HG02623 (cell line): ENCODE measurements around the gene LILRB5.
"Not testable (repeated sequence)": the region's sequence is repeated elsewhere in the genome, so short reads cannot be mapped to it uniquely, and the experiment has no call there.

ENCODE experiments used
- ATAC-seq: cut with Tn5 transposase; IDR thresholded peaks from one replicate; pipeline ENCODE4 v1.9.1; 2021; ENCODE audit warnings: moderate library complexity; ENCODE audit not compliant: unreplicated experiment

LILRB5 gene

DNA sequence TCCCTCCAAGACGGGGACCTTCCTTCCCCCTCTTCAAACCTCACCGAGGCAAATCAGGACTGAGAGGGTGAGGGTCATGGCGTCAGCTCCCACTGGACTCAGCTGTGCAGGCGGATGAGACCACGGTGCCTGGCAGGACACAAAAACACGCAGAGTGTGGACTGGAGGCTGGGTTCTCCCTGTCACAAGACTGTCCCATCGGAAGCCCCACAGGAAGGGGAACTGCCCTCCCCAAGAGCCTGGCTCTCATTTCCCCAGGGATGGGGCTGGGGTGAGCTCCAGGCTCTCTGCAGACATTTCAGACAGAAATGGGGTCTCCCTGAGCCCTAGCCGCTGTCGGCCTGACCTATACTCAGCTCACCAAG, at the start of gene LILRB5:
TSS of gene LILRB5 (minus strand) at position 158 of the 365 bp plus-strand sequence. CDS start at position 78, 80 bp downstream.
- no peak for ATAC-seq

DNA sequence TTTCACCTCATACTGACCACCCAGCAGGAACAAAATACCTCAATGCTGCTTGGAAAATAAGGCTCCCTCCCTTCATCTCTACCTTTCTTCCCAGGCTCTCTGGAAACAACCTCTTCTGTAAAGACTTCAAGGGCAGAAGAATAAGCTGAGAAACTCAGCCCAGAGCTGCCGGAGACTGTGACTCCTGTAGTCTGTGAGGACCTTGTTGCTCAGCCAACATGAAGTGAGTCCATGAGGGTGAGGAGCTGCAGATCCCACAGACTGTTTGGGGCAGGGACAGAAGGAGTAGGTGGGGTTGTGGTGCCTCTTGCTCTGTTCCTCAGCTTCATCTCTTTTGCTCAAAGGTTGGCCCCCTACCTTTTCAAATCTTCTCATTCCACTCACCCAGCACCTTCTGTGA, 48.1 kb upstream of the LILRB5 start:
- ATAC-seq, result no peak

GRCh38 chr19:54302257-54302656, 45.2 kb upstream of the LILRB5 start:
- ATAC-seq, result no peak

- ATAC-seq, result no peak
Observed at GRCh38 chr19:54299515-54299914, 42.4 kb upstream of the LILRB5 start.

DNA sequence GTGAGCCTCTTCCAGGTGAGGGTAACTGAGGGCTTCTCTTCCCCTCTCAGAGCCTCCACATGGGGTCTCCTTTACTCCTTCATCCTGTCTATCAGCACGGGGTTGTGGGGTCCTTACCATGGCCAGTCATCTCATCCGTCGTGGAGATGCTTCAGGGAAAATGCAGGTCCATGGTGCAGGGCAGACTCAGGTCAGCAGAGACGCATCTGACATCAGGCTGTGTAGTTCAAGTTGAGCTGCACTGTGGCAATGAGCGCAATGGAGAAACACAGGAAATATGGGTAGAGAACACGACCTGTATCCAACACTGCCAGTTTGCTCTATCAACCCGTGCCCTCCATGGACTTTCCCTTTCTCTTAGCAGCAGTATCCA, 42.0 kb upstream of the LILRB5 start:
- no peak for ATAC-seq

GRCh38 chr19:54298357-54299125, 41.5 kb upstream of the LILRB5 start:
- no peak for ATAC-seq

GRCh38 chr19:54297759-54298305, 40.8 kb upstream of the LILRB5 start:
- ATAC-seq, result no peak

DNA sequence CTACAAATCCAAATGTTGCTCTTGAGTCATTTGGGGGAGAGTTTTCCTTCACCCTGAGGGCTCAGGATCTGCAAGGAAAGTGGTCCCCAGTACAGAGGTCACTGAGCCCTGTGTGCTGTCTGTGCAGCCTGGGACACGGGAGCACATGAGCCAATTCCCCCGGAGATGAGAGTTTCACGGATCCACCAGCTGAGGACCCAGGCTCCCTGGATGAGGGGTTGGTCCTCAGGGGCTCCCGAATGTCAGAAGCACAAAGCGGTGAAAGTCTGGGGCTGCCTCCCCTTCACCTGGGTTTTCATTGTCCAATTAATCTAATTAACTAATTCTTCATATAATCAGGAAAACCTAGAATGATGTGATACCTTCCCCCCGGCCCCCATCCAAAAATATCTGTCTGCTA, 37.5 kb upstream of the LILRB5 start:
- ATAC-seq, result no peak

DNA sequence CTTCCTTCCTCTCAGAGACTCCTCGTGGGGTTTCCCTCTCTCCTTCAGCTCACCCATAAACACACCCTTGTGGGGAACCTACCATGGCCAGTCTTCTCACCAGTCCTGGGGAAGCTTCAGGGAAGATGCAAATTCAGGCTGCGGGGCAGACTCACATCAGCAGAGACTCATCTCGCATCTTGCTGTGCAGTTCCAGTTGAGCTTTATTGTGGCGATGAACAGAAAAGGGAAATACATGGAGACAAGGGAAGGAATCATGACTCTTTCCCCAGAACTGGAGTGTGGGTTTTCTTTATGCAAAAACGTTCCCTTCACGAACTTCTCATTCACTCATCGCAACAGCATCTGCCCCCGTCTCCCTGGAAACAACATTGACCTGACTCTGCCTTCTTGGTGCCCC, 32.1 kb upstream of the LILRB5 start:
- ATAC-seq, result not testable (repeated sequence)

DNA sequence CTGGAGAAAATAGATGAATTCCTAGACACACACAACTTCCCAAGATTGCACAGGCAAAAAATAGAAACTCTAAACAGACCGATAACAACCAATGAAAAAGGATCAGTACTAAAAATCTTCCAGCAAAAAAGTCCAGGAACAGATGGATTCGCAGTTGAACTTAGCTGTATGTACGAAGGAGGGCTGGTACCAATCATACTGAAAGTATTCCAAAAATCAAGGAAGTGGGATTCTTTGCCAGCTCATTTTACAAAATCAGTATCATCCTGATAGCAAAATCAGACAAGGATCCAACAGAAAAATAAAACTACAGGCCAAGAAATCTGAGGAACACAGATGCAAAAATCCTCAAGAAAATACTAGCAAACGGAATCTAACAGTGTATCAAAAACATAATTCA, 30.4 kb upstream of the LILRB5 start:
- no peak for ATAC-seq

GRCh38 chr19:54286283-54286682, 29.2 kb upstream of the LILRB5 start:
- ATAC-seq, result not testable (repeated sequence)

GRCh38 chr19:54285427-54286056, 28.5 kb upstream of the LILRB5 start:
- not testable (repeated sequence) for ATAC-seq

DNA sequence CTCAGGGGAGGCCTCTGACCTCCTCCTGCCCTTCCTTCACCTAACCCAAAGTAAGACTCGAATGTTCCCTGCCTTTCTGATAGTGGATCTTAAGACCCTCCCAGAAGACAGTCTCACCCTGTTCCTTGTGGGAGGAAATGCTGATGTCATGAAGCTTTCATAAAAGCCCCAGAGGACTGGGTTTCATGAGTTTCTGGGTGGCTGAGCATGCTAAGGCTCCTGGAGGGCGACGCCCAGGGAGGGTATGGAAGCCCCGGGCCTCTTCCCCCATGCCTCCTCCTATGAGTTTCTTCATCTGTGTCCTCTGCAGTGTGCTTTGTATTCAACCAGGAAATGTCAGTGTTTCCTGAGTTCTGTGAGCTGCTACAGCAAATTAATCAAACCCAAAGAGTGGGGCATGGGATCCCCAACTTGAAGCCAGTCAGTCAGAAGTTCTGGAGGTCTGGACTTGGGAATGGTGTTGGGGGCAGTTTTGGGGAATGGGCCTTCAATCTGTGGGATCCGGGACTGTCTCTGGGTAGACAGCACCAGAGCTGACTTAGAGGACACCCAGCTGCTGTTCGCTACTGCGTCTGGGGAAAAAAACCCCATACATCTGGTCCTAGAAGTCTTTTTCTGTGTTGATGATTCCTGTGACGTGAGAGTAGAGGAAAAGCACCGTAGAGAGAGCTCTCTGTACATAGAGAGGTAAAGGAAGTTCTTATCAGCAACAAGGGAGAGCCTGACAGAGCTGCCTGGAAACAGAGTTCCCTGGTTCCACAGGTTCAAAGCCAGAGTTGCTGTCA, 25.8 kb upstream of the LILRB5 start:
- ATAC-seq, result no peak

GRCh38 chr19:54281729-54282075, 24.6 kb upstream of the LILRB5 start:
- ATAC-seq, result not testable (repeated sequence)

- ATAC-seq, result no peak
Observed at GRCh38 chr19:54281007-54281728, 24.1 kb upstream of the LILRB5 start, which contains the start of gene LILRB2. Gene LILRB2, minus strand, starts transcription at chr19:54281110. Its CDS starts 614 bp downstream, at chr19:54280496.

DNA sequence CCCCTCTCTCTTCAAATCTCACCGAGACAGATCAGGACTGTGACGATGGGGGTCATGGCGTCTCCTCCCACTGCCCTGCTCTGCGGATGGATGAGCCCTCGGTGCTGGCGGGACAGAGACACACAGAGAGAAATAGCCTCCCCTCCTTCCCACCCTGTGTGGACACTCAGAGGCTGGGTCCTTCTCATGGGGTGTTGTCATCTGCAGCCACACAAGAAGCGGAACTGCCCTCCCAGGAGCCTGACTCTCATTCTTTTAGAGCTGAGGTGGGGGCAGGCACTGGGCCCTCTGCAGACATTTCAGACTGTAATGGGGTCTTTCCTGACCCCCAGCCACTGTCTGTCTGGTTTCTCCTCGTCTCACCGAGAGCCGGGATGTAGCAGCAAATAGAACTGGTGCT, 23.4 kb upstream of the LILRB5 start:
- ATAC-seq, result not testable (repeated sequence)

DNA sequence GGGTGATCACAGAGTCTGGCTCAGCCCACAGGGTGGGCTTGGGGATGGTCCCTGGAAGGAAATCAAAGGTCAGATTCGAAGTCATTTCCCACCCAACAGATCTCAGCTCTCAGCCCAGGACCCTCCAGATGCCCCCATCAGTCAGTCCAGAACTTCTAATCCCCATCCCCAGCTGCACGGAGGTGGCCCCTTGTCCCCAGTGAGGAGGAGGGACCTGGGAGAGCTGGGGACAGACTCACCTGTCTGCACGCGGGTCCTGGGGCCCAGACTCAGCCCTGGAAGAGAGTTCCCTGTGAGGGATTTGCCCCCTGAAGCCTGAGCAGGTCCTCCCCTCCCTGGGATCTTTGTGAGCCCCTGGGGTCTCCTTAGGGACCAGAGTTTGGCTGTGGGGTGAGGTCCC, 23.0 kb upstream of the LILRB5 start:
- not testable (repeated sequence) for ATAC-seq

- ATAC-seq, result no peak
Observed at GRCh38 chr19:54279406-54279962, 22.4 kb upstream of the LILRB5 start.

GRCh38 chr19:54278571-54279195, 21.6 kb upstream of the LILRB5 start:
- ATAC-seq, result not testable (repeated sequence)

- not testable (repeated sequence) for ATAC-seq
Observed at GRCh38 chr19:54278056-54278455, 21.0 kb upstream of the LILRB5 start.
